Measurements from ENCODE around the gene ATP6V1C2.
"Not testable (repeated sequence)": the region's sequence is repeated elsewhere in the genome, so short reads cannot be mapped to it uniquely, and the experiment has no call there.

ATP6V1C2 gene

GRCh38 chr2:10814571-10815331 is 93.3 kb downstream of the ATP6V1C2 start:
- DNase-seq = no peak

- no peak for DNase-seq
Observed at GRCh38 chr2:10817413-10817812, 96.0 kb downstream of the ATP6V1C2 start.

- not testable (repeated sequence) for DNase-seq
Observed at GRCh38 chr2:10818305-10818704, 96.9 kb downstream of the ATP6V1C2 start.

- DNase-seq = no peak
Observed at GRCh38 chr2:10818984-10819383, 97.6 kb downstream of the ATP6V1C2 start.

- DNase-seq = no peak
Observed at GRCh38 chr2:10819714-10820314, 98.4 kb downstream of the ATP6V1C2 start.

GRCh38 chr2:10820562-10820961 is 99.1 kb downstream of the ATP6V1C2 start:
- no peak for DNase-seq

GRCh38 chr2:10820978-10821695 is 99.7 kb downstream of the ATP6V1C2 start:
- DNase-seq = no peak

GRCh38 chr2:10824191-10824590 is 102.8 kb downstream of the ATP6V1C2 start:
- no peak for DNase-seq

- DNase-seq = no peak
Observed at GRCh38 chr2:10826026-10826425, 104.6 kb downstream of the ATP6V1C2 start.

- DNase-seq = no peak
Observed at GRCh38 chr2:10826625-10827024, 105.2 kb downstream of the ATP6V1C2 start.

- DNase-seq = no peak
Observed at GRCh38 chr2:10828346-10828745, 106.9 kb downstream of the ATP6V1C2 start.

- DNase-seq = no peak
Observed at GRCh38 chr2:10829299-10829698, 107.9 kb downstream of the ATP6V1C2 start.

- no peak for DNase-seq
Observed at GRCh38 chr2:10830203-10830602, 108.8 kb downstream of the ATP6V1C2 start.

- no peak for DNase-seq
Observed at GRCh38 chr2:10830641-10831399, 109.4 kb downstream of the ATP6V1C2 start.

GRCh38 chr2:10831400-10831985 is 110.1 kb downstream of the ATP6V1C2 start:
- DNase-seq = no peak

GRCh38 chr2:10832203-10832936 is 110.9 kb downstream of the ATP6V1C2 start:
- peak; percentile 92 for DNase-seq

GRCh38 chr2:10833021-10833420 is 111.6 kb downstream of the ATP6V1C2 start:
- no peak for DNase-seq

- no peak for DNase-seq
Observed at GRCh38 chr2:10834068-10834655, 112.7 kb downstream of the ATP6V1C2 start.
